NCI-H526 treated with DMSO at 0.1 percent for 48 hours (cell line): Measurements from ENCODE around the gene RAPGEF6.
"Not testable (repeated sequence)": the region's sequence is repeated elsewhere in the genome, so short reads cannot be mapped to it uniquely, and the experiment has no call there.

Experiments
- DNase-seq: peaks from one replicate; lab custom pipeline; 2025; lab: John Stamatoyannopoulos, UW

RAPGEF6 gene

DNA sequence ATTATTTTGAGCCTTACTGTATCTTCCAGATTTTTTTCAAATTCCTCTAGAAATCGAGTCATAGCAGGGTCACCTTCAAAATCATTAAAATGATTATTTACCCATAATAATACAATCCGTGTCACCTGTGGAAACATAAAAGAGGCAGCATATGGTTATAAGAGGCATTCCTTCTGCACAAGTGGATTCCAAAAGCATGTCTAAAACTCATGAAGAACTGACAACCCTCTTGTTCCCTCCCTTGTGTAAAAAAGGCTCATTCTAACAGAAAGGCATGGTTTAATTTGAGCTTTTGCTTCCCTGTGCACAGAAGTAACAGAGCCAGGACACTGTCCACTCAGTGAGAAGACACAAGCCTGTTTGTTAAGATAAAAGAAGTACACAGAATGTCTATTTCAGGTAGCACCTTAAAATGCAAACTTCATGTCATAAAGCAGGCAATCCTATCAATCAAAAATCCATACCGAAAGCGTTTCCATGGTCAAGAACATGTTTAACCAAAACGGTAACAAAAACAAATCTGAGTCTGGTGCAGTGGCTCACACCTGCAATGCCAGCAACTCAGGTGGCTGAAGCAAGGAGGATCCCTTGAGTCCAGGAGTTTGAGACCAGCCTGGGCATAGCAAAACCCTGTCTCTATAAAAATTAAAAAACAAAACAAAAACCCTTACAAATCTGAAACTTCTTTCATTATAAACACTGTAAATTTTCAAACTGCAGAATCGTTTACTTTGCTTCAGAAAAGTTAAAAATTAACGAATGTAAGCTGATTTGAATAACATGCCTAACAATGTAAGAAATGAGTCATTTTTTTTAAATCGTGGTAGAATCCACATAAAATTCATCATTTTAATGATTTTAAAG is 139.3 kb downstream of the RAPGEF6 start:
- DNase-seq, result no peak

GRCh38 chr5:131491749-131492148 is 143.3 kb downstream of the RAPGEF6 start:
- DNase-seq, result no peak

GRCh38 chr5:131488463-131488862 is 146.6 kb downstream of the RAPGEF6 start:
- DNase-seq, result no peak

DNA sequence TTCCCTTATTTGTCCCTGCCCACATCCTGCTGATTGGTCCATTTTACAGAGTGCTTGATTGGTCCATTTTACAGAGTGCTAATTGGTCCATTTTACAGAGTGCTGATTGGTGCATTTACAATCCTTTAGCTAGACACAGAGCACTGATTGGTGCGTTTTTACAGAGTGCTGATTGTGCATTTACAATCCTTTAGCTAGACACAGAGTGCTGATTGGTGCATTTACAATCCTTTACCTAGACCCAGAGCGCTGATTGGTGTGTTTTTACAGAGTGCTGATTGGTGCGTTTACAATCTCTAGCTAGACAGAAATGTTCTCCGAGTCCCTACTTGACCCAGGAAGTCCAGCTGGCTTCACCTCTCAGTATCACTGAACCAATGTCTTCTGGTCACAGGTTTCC is 147.7 kb downstream of the RAPGEF6 start:
- not testable (repeated sequence) for DNase-seq

DNA sequence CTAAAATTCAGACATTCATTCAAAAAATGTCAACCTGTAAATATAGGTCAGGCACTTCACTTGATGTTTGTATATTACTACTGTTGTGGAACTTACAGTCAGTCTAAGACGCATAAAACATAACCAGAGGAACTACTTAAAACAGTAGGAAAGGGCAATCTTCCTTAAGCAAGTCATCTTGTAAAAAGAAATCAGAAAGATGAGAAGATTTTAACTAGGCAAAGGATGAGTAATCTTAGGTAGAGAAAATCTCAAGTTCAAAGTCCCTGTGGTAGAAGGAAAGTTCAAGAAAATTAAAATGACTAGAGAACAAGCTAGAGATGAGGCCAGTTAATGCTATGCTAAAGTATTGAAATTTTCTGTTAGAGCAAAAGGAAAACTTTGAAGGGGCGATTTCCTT is 152.4 kb downstream of the RAPGEF6 start:
- no peak for DNase-seq

DNA sequence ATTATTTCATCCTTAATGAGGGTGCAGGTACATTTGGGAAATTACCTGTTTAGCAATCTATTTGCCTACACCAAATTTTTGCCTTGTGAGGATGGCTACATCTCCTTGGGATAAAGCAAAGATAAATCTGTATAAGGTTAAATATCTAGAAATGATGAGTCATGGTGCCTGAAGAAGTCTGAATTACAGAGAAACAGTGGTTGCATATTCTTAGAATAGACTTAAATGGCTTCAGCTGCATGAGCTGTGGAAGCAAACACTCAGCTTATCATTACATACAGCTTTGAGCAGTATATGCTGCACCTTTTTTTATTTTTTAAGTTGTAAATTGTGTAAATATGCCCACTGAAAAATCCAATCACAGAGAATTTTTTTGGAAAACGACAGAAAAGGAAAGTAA is 153.5 kb downstream of the RAPGEF6 start:
- no peak for DNase-seq

DNA sequence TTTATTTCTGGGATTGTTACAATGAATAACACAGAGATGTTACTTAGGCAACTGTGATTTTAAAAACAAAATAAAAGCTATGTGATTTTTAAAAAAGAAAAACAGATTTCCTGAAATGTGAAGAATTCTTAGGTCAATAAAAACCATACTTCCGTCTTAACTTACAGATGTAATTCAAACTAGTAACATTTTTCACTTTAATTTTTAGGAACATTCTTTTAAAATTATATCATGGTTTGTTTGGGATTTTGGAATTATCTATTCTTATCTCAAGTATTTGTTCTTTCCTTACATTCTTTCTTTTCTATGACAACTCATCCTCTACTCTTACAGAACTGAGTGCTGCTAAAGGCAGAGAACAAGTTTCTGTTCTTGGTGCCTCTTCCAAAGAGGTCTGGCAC is 159.5 kb downstream of the RAPGEF6 start:
- DNase-seq, result no peak

GRCh38 chr5:131473731-131474130 is 161.3 kb downstream of the RAPGEF6 start:
- no peak for DNase-seq

DNA sequence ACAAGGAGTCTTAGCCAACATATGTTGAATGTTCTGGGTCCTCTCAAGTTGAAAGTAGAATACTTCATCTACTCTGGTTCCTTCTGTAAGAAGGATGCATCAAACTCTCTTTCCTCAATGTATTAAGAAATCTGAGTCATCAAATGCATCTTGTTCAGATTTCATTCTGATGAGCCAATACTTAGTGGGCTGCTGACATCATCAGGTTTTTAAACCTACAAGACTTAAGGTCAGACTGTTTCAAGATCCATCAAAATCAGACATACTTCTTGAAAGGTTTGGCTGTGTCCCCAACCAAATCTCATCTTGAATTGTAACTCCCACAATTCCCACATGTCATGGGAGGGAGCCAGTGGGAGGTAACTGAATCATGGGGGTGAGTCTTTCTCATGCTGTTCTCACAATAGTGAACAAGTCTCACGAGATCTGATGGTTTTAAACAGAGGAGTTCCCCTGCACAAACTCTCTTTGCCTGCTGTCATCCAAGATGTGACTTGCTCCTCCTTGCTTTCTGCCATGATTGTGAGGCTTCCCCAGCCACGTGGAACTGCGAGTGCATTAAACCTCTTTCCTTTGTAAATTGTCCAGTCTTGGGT is 168.8 kb downstream of the RAPGEF6 start:
- no peak for DNase-seq

GRCh38 chr5:131463656-131464055 is 171.4 kb downstream of the RAPGEF6 start:
- no peak for DNase-seq

- no peak for DNase-seq
Observed at GRCh38 chr5:131462454-131462853, 172.6 kb downstream of the RAPGEF6 start.

GRCh38 chr5:131461742-131462141 is 173.3 kb downstream of the RAPGEF6 start:
- DNase-seq, result no peak

DNA sequence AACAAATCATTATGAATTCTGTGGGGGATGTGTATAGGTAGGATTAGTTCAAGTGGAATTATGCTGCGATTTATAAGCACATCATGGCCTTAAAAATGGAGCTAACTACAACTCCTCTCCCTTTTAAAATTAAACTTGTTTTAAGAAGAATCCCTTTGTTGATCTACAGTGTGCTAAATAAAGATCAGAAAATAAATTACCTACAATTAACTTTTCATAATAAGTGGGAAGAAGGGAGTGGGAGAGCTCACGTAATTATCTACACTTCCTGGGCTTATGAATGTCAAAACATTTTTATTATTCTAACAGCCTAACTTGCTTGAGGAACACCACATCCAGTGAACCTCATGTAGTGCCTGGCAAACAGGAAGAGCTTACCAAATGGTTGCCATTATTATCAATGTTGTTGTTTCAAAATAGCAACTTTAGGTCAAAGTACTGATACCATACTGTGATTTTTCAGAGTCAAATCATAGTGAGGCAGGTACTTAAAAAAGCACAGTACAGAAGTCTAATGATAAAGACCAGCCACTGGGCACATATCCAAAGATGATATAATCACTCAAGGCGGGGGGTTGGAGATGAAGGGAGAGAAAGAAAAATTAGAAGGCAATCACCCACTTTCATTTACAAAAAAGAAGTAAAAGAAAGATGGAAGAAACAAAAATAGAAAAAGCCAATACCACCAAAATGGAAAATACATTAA is 174.0 kb downstream of the RAPGEF6 start:
- DNase-seq, result no peak

- no peak for DNase-seq
Observed at GRCh38 chr5:131460133-131460532, 174.9 kb downstream of the RAPGEF6 start.

GRCh38 chr5:131459216-131459615 is 175.8 kb downstream of the RAPGEF6 start:
- no peak for DNase-seq

DNA sequence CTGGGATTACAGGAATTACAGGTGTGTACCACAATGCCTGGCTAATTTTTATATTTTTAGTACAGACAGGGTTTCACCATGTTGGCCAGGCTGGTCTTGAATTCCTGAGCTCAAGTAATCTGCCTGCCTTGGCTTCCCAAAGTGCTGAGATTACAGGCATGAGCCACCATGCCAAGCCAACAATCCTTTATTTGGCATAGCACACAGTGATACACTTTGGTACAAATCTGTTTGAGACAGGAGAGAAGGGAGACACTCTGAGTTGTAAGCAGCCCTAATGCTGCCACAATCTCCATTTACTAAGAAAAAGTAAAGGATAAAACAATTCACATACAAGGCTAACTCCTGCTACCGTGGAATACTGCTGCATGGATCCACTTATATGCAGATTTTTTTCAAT is 177.8 kb downstream of the RAPGEF6 start:
- no peak for DNase-seq

DNA sequence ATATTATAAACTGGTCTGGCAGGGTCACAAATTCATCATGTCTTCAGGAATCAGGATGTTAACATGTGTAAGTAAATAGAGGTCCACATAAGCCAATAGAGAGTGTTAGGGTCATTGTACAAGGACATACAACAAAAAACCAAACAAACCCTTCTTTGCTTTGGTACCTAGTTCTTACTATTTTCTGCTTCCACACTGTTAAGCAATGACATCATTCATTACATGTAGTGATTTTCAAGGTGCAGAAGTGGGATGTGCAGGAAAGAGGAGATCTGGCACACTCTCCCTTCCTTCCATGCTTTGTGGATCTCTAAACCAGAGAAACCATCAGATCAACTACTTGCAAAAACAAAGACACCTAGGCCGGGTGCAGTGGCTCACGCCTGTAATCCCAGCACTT is 184.1 kb downstream of the RAPGEF6 start:
- no peak for DNase-seq

DNA sequence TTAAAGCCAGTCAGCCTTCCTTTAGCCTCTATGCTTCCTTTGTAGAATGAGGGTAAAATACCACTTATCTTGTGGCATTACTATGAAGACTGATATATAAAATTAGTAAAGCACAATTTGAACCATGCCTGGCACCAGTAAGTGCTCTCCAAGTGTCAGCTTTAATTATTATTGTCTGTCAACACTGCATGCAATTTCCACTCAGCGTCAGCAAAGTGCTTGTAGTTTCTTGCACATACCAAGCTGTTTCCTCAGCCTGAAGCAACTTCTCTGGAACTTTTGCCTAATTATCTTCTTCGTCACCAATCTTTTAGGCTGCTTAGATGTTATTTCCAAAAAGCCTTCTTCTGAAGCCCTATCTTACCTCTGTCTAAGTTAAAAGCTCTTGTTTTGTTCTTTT is 193.8 kb downstream of the RAPGEF6 start:
- no peak for DNase-seq

GRCh38 chr5:131436081-131436480 is 198.9 kb downstream of the RAPGEF6 start:
- DNase-seq, result no peak

DNA sequence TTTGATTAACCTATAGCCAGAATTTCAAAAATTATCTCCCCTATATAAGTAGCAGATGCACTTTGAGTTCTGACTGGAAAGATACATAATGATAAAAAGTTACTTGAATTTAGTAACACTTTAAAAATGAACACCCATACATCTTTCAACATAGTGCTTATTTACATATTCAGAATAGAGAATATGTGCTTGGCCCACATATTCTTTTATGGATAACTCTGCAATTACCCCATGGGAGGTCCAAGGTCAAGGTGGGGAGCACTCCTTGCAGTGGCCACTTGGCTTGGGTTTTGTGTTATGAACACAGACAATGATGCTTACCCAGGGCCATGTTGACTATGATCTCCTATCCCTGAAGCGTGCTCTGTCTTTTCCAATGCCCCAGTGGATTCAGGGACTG is 201.9 kb downstream of the RAPGEF6 start:
- no peak for DNase-seq

GRCh38 chr5:131431794-131432193 is 203.2 kb downstream of the RAPGEF6 start:
- DNase-seq, result no peak

- no peak for DNase-seq
Observed at GRCh38 chr5:131430794-131431193, 204.2 kb downstream of the RAPGEF6 start.

GRCh38 chr5:131426011-131426410 is 209.0 kb downstream of the RAPGEF6 start:
- DNase-seq, result no peak
